Cardiac muscle cell (in vitro differentiated cells and primary cell): ENCODE data around the gene AXIN1. TPM values are rescaled to one million over a fixed set of nuclear protein-coding genes. Genes with fewer than 3 reads are reported as not detected.

ENCODE experiments used
- DNase-seq, 2 donors: peaks; one replicate each; pipeline versions ENCODE4 v3.0.0 to v3.0.0-alpha.2; 2010 to 2017; ENCODE audit warnings: low read depth in 1 of 2, low spot score in 1 of 2
- H3K27ac ChIP-seq: fragments of 200-600 bp; sonication (generic); 2 replicates; pipeline ENCODE4 v1.5.1; 2016
- H3K27me3 ChIP-seq: fragments of 200-600 bp; sonication (generic); 2 replicates; pipeline ENCODE4 v1.6.0; 2016; ENCODE audit warnings: control low read depth
- H3K36me3 ChIP-seq: fragments of 200-600 bp; sonication (generic); 2 replicates; pipeline ENCODE4 v1.5.1; 2016; ENCODE audit warnings: control low read depth
- H3K4me1 ChIP-seq: fragments of 200-600 bp; sonication (generic); 2 replicates; pipeline ENCODE4 v1.8.1; 2017; ENCODE audit warnings: low read depth, mild to moderate bottlenecking, mixed run types
- H3K4me3 ChIP-seq: fragments of 200-600 bp; sonication (generic); 2 replicates; pipeline ENCODE4 v1.5.1; 2016; ENCODE audit warnings: mild to moderate bottlenecking
- H3K9me3 ChIP-seq: fragments of 200-600 bp; sonication (generic); 2 replicates; pipeline ENCODE4 v1.5.1; 2017; ENCODE audit warnings: low read depth, mild to moderate bottlenecking, control low read depth
- polyA plus RNA-seq: library from polyadenylated mRNA; unstranded; fragments of >200 nt; fragmentation: Nextera tagmentation; extraction: Ambion mirVana; gene quantifications from 2 replicates; pipeline ENCODE4 v1.2.1, GENCODE V29; 2016
- total RNA-seq: library from RNA; depleted of rRNA; stranded (reverse); fragments of >200 nt; gene quantifications from 2 replicates; pipeline ENCODE4 v1.2.3, GENCODE V29; 2016
- TF ChIP-seq, protein P1 (sequence below): IDR thresholded peaks from 2 replicates; pipeline ENCODE4 v1.5.1; 2012; ENCODE audit warnings: low read depth, mild to moderate bottlenecking, low read length

The AXIN1 gene
- total and polyA plus RNA-seq, 2 experiments from 2014 or later: 16.5 to 49.7 TPM

- Histone ChIP-seq H3K4me3 (peak overlapping the region; percentile 100), H3K36me3 (no peaks in the 10 kb centered on the region), H3K9me3 (no peaks in the 10 kb centered on the region), H3K27ac (peak overlapping the region; percentile 66), H3K27me3 (no peaks in the 10 kb centered on the region), H3K4me1 (peaks cover 30% of the 10 kb centered on the region)
- TF ChIP-seq, protein P1, sequence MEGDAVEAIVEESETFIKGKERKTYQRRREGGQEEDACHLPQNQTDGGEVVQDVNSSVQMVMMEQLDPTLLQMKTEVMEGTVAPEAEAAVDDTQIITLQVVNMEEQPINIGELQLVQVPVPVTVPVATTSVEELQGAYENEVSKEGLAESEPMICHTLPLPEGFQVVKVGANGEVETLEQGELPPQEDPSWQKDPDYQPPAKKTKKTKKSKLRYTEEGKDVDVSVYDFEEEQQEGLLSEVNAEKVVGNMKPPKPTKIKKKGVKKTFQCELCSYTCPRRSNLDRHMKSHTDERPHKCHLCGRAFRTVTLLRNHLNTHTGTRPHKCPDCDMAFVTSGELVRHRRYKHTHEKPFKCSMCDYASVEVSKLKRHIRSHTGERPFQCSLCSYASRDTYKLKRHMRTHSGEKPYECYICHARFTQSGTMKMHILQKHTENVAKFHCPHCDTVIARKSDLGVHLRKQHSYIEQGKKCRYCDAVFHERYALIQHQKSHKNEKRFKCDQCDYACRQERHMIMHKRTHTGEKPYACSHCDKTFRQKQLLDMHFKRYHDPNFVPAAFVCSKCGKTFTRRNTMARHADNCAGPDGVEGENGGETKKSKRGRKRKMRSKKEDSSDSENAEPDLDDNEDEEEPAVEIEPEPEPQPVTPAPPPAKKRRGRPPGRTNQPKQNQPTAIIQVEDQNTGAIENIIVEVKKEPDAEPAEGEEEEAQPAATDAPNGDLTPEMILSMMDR: no peak
- peak in 1 of 2 donors; percentile 42 for DNase-seq
Measured at GRCh38 chr16:383326-384051, 31.0 kb upstream of the AXIN1 start.

DNA sequence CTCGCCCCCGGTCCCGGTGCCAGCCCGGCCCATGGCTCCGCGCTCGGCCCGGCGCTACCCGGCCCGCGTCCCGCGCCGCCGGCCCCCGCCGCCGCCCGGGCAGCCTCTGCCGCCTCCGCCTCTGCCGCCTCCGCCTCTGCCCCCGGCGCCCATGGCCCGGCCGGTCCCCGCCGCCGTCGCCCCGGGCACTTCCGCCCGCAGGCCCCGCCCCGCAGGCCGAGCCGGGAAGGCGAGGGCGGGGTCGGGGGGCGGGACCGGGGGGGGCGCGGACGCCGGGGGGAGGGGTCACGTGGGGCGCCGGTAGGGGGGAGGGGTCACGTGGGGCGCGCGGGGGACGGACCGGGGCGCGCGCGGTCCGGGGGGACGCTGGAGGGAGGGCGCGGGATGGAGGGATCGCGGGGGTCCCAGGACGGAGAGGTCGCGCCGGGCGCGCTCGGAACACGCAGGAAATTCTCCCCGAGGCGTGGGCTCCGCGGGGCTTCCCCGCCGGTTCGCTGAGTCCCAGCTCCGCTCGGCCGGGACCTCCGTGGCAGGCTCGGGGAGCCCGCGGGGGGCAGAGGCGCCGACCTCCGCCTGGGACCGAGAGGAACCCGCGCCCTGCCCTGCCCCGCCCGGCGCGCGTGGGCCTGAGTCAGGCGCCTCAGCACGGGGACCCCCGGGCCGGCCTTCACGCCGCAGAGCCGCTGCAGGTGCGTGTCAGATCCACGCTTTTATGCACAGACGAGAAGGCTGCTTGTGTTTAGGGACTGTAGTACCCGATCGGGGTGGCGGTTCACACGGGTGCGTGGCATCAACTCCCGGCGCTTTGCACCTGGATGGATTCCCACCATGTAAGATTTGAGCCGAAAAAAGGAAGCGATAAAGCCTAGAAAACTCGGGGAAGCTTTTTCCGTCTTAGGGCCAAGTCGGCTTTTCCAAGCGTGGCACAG, 29.5 kb upstream of the AXIN1 start, which contains the start of gene PGAP6:
Gene PGAP6 (minus strand): TSS at position 190 of the 929 bp plus-strand sequence. CDS start 157 bp downstream, at position 33.
- Histone ChIP-seq H3K9me3 (no peaks in the 10 kb centered on the region), H3K4me3 (peak within 1 kb of the TSS; percentile 100), H3K27me3 (no peaks in the 10 kb centered on the region), H3K36me3 (peaks cover 1% of the 10 kb centered on the region), H3K27ac (peak within 1 kb of the TSS; percentile 76), H3K4me1 (peaks cover 25% of the 10 kb centered on the region)
- TF ChIP-seq, protein P1: no peak
- peak; percentile 61 to 80 for DNase-seq

DNA sequence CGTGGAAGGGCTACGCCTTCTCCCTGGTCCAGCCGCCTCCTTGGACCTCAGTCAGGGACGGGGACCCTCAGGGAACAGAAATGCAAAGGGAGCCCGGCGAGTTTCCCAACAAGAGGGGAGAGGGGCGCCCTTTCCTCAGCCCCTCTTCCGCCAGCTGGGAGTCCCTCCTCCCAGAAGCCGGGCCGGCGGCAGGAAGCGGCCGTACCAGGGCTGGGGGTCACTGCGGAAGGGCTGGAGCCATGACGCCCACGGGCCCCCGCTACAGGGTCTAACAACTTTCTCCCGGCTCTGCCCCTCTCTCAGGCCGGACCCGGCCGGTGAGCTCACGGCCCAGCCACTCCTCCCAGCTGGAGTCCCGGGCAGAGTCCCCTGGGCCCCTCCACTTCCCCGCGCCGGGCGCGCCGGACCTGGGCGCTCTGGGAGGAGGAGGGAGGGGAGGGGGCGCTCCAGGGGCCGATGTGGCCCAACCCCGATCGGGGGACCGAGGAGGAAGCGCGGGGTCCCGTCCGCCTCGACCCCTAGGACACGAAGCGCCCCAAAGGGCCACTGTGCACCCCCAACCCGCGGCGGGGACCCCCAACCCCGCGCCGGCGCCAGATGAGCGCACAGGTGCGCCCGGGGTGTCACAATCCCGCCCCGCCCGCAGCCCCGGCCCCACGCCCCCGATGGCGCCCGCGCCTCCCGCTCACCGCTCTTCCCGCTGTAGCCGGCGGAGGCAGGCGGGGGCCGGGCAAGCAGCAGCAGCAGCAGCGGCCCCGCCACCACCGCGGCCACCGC, 28.7 kb upstream of the AXIN1 start:
- H3K4me3 ChIP-seq: peak overlapping the region; percentile 98
- H3K27ac ChIP-seq: peak overlapping the region; percentile 76
- TF ChIP-seq, protein P1: no peak
- no peaks in the 10 kb centered on the region for H3K27me3 ChIP-seq
- peaks cover 6% of the 10 kb centered on the region for H3K36me3 ChIP-seq
- DNase-seq: peak in 1 of 2 donors; percentile 67
- no peaks in the 10 kb centered on the region for H3K9me3 ChIP-seq
- peaks cover 16% of the 10 kb centered on the region for H3K4me1 ChIP-seq

DNA sequence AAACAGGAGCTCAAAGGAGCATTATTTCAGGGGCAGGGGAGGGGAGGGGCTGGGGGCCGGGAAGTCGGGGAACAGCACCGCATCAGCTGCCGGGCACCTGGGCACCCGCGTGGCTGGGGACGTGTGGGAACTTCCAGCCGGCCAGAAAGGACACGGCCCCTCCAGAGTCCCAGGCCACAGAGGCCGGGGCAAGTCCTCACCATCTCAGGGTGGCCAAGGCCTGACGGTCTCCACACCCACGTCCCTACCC, 28.2 kb upstream of the AXIN1 start:
- no peaks in the 10 kb centered on the region for H3K27me3 ChIP-seq
- TF ChIP-seq, protein P1: no peak
- DNase-seq: no peak
- H3K4me3 ChIP-seq: peak overlapping the region; percentile 98
- peaks cover 11% of the 10 kb centered on the region for H3K4me1 ChIP-seq
- H3K27ac ChIP-seq: peak overlapping the region; percentile 76
- H3K36me3 ChIP-seq: peaks cover 6% of the 10 kb centered on the region
- H3K9me3 ChIP-seq: no peaks in the 10 kb centered on the region

DNA sequence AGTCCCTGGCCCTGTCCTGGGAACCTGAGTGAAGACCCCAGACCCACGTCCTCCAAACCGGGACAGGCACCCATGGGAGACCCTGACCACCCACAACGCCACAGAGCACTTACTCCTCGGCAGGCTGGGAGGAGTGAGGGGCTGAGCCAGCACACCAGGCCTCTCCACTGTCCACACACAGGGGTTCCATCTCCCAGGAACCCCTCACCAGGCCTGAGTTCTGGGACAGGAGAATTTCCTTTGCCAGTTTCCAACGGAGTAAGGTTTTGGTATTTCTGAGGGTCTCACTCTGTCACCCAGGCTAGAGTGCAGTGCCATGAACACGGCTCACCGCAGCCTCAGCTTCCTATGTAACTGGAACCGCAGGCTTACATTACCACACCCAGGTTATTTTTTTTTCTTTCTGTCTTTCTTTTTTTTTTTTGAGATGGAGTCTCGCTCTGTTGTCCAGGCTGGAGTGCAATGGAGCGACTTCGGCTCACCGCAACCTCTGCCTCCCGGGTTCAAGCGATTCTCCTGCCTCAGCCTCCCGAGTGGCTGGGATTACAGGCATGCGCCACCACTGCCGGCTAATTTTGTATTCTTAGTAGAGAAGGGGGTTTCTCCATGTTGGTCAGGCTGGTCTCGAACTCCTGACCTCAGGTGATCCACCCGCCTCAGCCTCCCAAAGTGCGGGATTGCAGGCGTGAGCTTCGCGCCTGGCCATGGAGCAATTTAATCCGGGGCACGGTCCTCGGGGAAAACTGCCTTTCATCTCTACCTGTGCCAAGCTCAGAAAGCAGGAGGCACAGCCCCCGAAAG, 27.6 kb upstream of the AXIN1 start:
- Histone ChIP-seq H3K9me3 (no peaks in the 10 kb centered on the region), H3K4me3 (peak overlapping the region; percentile 98), H3K27ac (peak overlapping the region; percentile 76), H3K36me3 (peaks cover 6% of the 10 kb centered on the region), H3K27me3 (no peaks in the 10 kb centered on the region), H3K4me1 (peaks cover 11% of the 10 kb centered on the region)
- TF ChIP-seq, protein P1: no peak
- DNase-seq: no peak
